K562 (cell line): ENCODE results near the gene C6orf47. TPM values are rescaled to one million over a fixed set of nuclear protein-coding genes. Genes with fewer than 3 reads are reported as not detected.
A peak's percentile ranks its signal among the peaks of the same experiment; 100 is the strongest.

Experiments used
- ARID1B ChIP-seq: fragments of 450-650 bp; IDR thresholded peaks from 2 replicates; pipeline ENCODE4 v1.6.1; 2016; ENCODE audit warnings: antibody characterized with exemption, mild to moderate bottlenecking, inconsistent platforms
- ATF7 ChIP-seq: fragments of 450-650 bp; IDR thresholded peaks from 2 replicates; pipeline ENCODE4 v1.7.1; 2014; ENCODE audit warnings: mild to moderate bottlenecking, moderate library complexity
- HEY1 ChIP-seq: fragments of 250-450 bp; sonication (Bioruptor Pico); IDR thresholded peaks from 2 replicates; pipeline ENCODE4 v1.5.0; 2020; ENCODE audit warnings: mild to moderate bottlenecking, moderate library complexity, borderline replicate concordance
- HNRNPH1 ChIP-seq: fragments of 200-400 bp; formaldehyde crosslinking; optimal IDR thresholded peaks from 2 replicates; pipeline ENCODE3; 2017; ENCODE audit warnings: low read depth, mild to moderate bottlenecking, low read length, moderate library complexity
- KDM5B ChIP-seq: fragments of 200-600 bp; sonication (generic); IDR thresholded peaks from 2 replicates; pipeline ENCODE4 v1.6.1; 2012; ENCODE audit warnings: low read depth, mild to moderate bottlenecking, moderate library complexity, low read length, control low read depth, inconsistent platforms; ENCODE audit not compliant: insufficient replicate concordance
- KLF6 ChIP-seq: fragments of 250-450 bp; sonication (Bioruptor Pico); IDR thresholded peaks from 2 replicates; pipeline ENCODE4 v1.4.0; 2020; ENCODE audit warnings: mild to moderate bottlenecking, moderate library complexity, borderline replicate concordance
- NCOA2 ChIP-seq, 2 experiments: fragments of 450-650 bp; IDR thresholded peaks; 2 replicates each; pipeline ENCODE4 v1.6.1; 2018; ENCODE audit warnings: mild to moderate bottlenecking in 2 of 2, moderate library complexity in 1 of 2; ENCODE audit not compliant: partially characterized antibody in 2 of 2
- NELFE ChIP-seq: IDR thresholded peaks from 2 replicates; pipeline ENCODE4 v1.6.1; 2011; ENCODE audit warnings: mild to moderate bottlenecking; ENCODE audit not compliant: insufficient read depth, insufficient read length
- RBM17 ChIP-seq: fragments of 200-400 bp; formaldehyde crosslinking; IDR thresholded peaks from 2 replicates; pipeline ENCODE4 v1.6.1; 2017; ENCODE audit warnings: low read depth, mild to moderate bottlenecking, low read length, borderline replicate concordance
- TSC22D4 ChIP-seq: fragments of 450-650 bp; IDR thresholded peaks from 2 replicates; pipeline ENCODE4 v1.6.1; 2016; ENCODE audit warnings: missing genetic modification characterization, missing biosample characterization, control low read depth
- ZC3H11A ChIP-seq: IDR thresholded peaks from 2 replicates; pipeline ENCODE4 v1.6.1; 2012; ENCODE audit warnings: low read depth, low read length, improper control_type of control experiment
- ZNF197 ChIP-seq: fragments of 200-800 bp; sonication (Bioruptor generic); IDR thresholded peaks from 2 replicates; pipeline ENCODE4 v1.6.1; 2016; ENCODE audit warnings: low read depth, missing genetic modification characterization, missing compliant biosample characterization
- ZNF830 ChIP-seq: fragments of 250-450 bp; sonication (Bioruptor Pico); IDR thresholded peaks from 2 replicates; pipeline ENCODE4 v1.5.0; 2021; ENCODE audit warnings: mild to moderate bottlenecking
- ZSCAN29 ChIP-seq: fragments of 450-650 bp; IDR thresholded peaks from 2 replicates; pipeline ENCODE4 v1.6.1; 2017
- polyA plus RNA-seq, 8 experiments: library from polyadenylated mRNA; depleted of rRNA in 4 of 8; stranded (reverse) in 5 of 8; unstranded in 3 of 8; fragments of >200 nt; fragmentation: Nextera tagmentation in 2 of 8; fragmentation: Illumina TruSeq in 1 of 8; extraction: Ambion mirVana in 2 of 8; extraction: Trizol in 1 of 8; gene quantifications; 2 replicates each; pipeline versions ENCODE4 v1.2.1 to v1.2.3, GENCODE V29; 2011 to 2014; ENCODE audit warnings: inconsistent platforms in 1 of 8, missing spikeins in 1 of 8
- total RNA-seq, 7 experiments: library from RNA; depleted of rRNA in 6 of 7; stranded (reverse); fragments of >200 nt in 6 of 7; fragmentation: Illumina TruSeq in 2 of 7; extraction: Trizol in 2 of 7; gene quantifications; 2 replicates each; pipeline versions ENCODE4 v1.2.1 to v1.2.3, GENCODE V29; 2011 to 2021; ENCODE audit warnings: low replicate concordance in 1 of 7
- TF ChIP-seq, protein P1 (sequence below): IDR thresholded peaks from 3 replicates; pipeline ENCODE4 v1.6.1; 2011; ENCODE audit warnings: borderline replicate concordance, mild to moderate bottlenecking, moderate library complexity; ENCODE audit not compliant: insufficient read length; ENCODE audit errors: extremely low read depth
- TF ChIP-seq, protein P2 (sequence below): sonication (generic); formaldehyde crosslinking; IDR thresholded peaks from 2 replicates; pipeline ENCODE4 v1.8.0; 2023; ENCODE audit warnings: mild to moderate bottlenecking, missing genetic modification reagents
- TF ChIP-seq, protein P3 (sequence below): fragments of 450-650 bp; IDR thresholded peaks from 2 replicates; pipeline ENCODE4 v1.6.1; 2018; ENCODE audit not compliant: partially characterized antibody
- TF ChIP-seq, protein P4 (sequence below): fragments of 200-800 bp; sonication (Bioruptor generic); IDR thresholded peaks from 2 replicates; pipeline ENCODE4 v1.6.1; 2017; ENCODE audit warnings: missing genetic modification characterization, missing compliant biosample characterization

The C6orf47 gene
- total and polyA plus RNA-seq, 9 of the 15 experiments (the other 6 are each of a cell fraction or from before 2014, with no cell fraction given) = 0.14 to 43.8 (median 27.0) TPM

DNA sequence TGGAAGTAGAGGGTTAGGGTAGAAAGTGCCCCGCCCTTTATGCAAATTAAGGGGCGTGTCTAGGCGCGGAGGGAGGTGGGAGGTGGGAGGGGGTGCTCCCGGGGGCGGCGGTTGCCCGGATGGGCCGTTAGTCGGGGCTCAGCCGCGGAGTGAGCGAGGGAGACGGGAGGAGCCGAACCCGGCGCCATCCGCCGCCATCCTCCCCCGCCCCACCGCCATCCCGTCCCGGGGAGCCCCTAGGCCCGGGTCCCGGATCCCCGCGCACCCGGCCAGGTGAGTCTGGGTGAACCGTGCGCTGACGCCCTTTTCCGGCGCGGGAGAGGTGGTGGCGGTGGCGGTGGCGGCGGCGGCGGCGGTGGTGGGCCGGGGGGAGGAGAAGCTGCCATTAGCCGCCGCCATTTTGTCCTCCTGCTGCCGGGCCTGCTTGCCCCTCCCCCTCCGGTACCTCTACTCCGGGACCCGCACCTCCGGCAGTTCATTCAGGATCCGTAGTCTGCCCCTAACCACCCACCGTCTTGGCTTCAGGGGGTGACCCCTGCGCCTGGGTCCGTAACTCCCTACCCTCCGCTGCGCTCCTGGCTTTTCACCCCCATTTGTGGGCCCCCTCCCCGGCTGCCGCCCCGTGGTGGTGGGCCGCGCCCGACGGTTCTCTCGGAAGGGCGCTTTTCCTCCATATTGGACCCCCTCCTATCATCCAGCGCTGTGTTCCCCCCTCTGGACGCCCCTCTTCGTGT, 39.8 kb downstream of the C6orf47 start, which contains the start of gene PRRC2A (continued):
- TF ChIP-seq, protein P1, sequence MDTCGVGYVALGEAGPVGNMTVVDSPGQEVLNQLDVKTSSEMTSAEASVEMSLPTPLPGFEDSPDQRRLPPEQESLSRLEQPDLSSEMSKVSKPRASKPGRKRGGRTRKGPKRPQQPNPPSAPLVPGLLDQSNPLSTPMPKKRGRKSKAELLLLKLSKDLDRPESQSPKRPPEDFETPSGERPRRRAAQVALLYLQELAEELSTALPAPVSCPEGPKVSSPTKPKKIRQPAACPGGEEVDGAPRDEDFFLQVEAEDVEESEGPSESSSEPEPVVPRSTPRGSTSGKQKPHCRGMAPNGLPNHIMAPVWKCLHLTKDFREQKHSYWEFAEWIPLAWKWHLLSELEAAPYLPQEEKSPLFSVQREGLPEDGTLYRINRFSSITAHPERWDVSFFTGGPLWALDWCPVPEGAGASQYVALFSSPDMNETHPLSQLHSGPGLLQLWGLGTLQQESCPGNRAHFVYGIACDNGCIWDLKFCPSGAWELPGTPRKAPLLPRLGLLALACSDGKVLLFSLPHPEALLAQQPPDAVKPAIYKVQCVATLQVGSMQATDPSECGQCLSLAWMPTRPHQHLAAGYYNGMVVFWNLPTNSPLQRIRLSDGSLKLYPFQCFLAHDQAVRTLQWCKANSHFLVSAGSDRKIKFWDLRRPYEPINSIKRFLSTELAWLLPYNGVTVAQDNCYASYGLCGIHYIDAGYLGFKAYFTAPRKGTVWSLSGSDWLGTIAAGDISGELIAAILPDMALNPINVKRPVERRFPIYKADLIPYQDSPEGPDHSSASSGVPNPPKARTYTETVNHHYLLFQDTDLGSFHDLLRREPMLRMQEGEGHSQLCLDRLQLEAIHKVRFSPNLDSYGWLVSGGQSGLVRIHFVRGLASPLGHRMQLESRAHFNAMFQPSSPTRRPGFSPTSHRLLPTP = no peak
- TF ChIP-seq ARID1B = peak; percentile 51; the same call in 1 of the 2 replicates
- no peak for TF ChIP-seq ATF7
- peak; percentile 86; the same call in 1 of the 2 replicates for TF ChIP-seq KLF6
- no peak for TF ChIP-seq ZC3H11A
- TF ChIP-seq ZNF830 = peak; percentile 76; the same call in 1 of the 2 replicates
- TF ChIP-seq, protein P2, sequence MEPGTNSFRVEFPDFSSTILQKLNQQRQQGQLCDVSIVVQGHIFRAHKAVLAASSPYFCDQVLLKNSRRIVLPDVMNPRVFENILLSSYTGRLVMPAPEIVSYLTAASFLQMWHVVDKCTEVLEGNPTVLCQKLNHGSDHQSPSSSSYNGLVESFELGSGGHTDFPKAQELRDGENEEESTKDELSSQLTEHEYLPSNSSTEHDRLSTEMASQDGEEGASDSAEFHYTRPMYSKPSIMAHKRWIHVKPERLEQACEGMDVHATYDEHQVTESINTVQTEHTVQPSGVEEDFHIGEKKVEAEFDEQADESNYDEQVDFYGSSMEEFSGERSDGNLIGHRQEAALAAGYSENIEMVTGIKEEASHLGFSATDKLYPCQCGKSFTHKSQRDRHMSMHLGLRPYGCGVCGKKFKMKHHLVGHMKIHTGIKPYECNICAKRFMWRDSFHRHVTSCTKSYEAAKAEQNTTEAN (CRISPR knock-in tag) = no peak
- no peak for TF ChIP-seq ZSCAN29
- TF ChIP-seq TSC22D4 = no peak
- peak; percentile 85 for TF ChIP-seq KDM5B
- TF ChIP-seq, protein P3, sequence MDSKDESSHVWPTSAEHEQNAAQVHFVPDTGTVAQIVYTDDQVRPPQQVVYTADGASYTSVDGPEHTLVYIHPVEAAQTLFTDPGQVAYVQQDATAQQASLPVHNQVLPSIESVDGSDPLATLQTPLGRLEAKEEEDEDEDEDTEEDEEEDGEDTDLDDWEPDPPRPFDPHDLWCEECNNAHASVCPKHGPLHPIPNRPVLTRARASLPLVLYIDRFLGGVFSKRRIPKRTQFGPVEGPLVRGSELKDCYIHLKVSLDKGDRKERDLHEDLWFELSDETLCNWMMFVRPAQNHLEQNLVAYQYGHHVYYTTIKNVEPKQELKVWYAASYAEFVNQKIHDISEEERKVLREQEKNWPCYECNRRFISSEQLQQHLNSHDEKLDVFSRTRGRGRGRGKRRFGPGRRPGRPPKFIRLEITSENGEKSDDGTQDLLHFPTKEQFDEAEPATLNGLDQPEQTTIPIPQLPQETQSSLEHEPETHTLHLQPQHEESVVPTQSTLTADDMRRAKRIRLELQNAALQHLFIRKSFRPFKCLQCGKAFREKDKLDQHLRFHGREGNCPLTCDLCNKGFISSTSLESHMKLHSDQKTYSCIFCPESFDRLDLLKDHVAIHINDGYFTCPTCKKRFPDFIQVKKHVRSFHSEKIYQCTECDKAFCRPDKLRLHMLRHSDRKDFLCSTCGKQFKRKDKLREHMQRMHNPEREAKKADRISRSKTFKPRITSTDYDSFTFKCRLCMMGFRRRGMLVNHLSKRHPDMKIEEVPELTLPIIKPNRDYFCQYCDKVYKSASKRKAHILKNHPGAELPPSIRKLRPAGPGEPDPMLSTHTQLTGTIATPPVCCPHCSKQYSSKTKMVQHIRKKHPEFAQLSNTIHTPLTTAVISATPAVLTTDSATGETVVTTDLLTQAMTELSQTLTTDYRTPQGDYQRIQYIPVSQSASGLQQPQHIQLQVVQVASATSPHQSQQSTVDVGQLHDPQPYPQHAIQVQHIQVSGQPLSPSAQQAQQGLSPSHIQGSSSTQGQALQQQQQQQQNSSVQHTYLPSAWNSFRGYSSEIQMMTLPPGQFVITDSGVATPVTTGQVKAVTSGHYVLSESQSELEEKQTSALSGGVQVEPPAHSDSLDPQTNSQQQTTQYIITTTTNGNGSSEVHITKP = peak; percentile 27
- TF ChIP-seq HEY1 = 0 out of 2 replicates have a peak, but pooled peaks have one; percentile 13
- no peak for TF ChIP-seq RBM17
- TF ChIP-seq NELFE = no peak
- TF ChIP-seq HNRNPH1 = no peak
- TF ChIP-seq, protein P4, sequence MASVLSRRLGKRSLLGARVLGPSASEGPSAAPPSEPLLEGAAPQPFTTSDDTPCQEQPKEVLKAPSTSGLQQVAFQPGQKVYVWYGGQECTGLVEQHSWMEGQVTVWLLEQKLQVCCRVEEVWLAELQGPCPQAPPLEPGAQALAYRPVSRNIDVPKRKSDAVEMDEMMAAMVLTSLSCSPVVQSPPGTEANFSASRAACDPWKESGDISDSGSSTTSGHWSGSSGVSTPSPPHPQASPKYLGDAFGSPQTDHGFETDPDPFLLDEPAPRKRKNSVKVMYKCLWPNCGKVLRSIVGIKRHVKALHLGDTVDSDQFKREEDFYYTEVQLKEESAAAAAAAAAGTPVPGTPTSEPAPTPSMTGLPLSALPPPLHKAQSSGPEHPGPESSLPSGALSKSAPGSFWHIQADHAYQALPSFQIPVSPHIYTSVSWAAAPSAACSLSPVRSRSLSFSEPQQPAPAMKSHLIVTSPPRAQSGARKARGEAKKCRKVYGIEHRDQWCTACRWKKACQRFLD (CRISPR knock-in tag) = no peak; the same call in 1 of the 2 replicates
- TF ChIP-seq ZNF197 (CRISPR knock-in tag) = peak; percentile 70; the same call in 1 of the 2 replicates
- no peak for TF ChIP-seq NCOA2 (IDR thresholded peaks at IDR 0.05; ENCODE audit: partially characterized antibody in 2 of 2)
